CD4-positive, alpha-beta T cell treated with Interleukin-2 at 100 ng/mL for 4 hours (primary cell): ENCODE measurements around the gene OR6K2.
"Not testable (repeated sequence)": the region's sequence is repeated elsewhere in the genome, so short reads cannot be mapped to it uniquely, and the experiment has no call there.

Experiments used
- DNase-seq: peaks from one replicate; pipeline ENCODE4 v3.0.0-alpha.2; 2020; ENCODE audit warnings: low spot score

The OR6K2 gene

GRCh38 chr1:158700552-158700951, at the start of gene OR6K2:
Gene OR6K2 (minus strand): TSS chr1:158700652. CDS start chr1:158700652, 0 bp downstream.
- DNase-seq: no peak

GRCh38 chr1:158735848-158736247, 35.4 kb upstream of the OR6K2 start:
- DNase-seq: no peak

- DNase-seq: no peak
Observed at GRCh38 chr1:158732524-158732923, 32.1 kb upstream of the OR6K2 start.

- DNase-seq: no peak
Observed at GRCh38 chr1:158731707-158732106, 31.3 kb upstream of the OR6K2 start.

GRCh38 chr1:158730453-158730852, 30.0 kb upstream of the OR6K2 start:
- DNase-seq: no peak

- no peak for DNase-seq
Observed at GRCh38 chr1:158728510-158729225, 28.2 kb upstream of the OR6K2 start.

GRCh38 chr1:158724442-158724841, 24.0 kb upstream of the OR6K2 start:
- DNase-seq: no peak

- DNase-seq: no peak
Observed at GRCh38 chr1:158720620-158721019, 20.2 kb upstream of the OR6K2 start, which contains the start of gene OR6K3. Gene OR6K3 (minus strand): TSS chr1:158720720. CDS start chr1:158718115, 2,605 bp downstream.

- DNase-seq: no peak
Observed at GRCh38 chr1:158719664-158720063, 19.2 kb upstream of the OR6K2 start.

- no peak for DNase-seq
Observed at GRCh38 chr1:158717344-158717743, 16.9 kb upstream of the OR6K2 start.

GRCh38 chr1:158716335-158716734, 15.9 kb upstream of the OR6K2 start:
- DNase-seq: no peak

GRCh38 chr1:158714754-158715153, 14.3 kb upstream of the OR6K2 start:
- no peak for DNase-seq

- no peak for DNase-seq
Observed at GRCh38 chr1:158711098-158711497, 10.6 kb upstream of the OR6K2 start.

GRCh38 chr1:158706096-158706495, 5.6 kb upstream of the OR6K2 start:
- DNase-seq: no peak

GRCh38 chr1:158694596-158694995, 5.9 kb downstream of the OR6K2 start:
- DNase-seq: no peak

- DNase-seq: no peak
Observed at GRCh38 chr1:158692356-158692755, 8.1 kb downstream of the OR6K2 start.

GRCh38 chr1:158691907-158692306, 8.5 kb downstream of the OR6K2 start:
- no peak for DNase-seq

- DNase-seq: not testable (repeated sequence)
Observed at GRCh38 chr1:158691149-158691548, 9.3 kb downstream of the OR6K2 start.

- DNase-seq: no peak
Observed at GRCh38 chr1:158689875-158690274, 10.6 kb downstream of the OR6K2 start.

- DNase-seq: no peak
Observed at GRCh38 chr1:158689110-158689509, 11.3 kb downstream of the OR6K2 start.

GRCh38 chr1:158688343-158688742, 12.1 kb downstream of the OR6K2 start:
- not testable (repeated sequence) for DNase-seq

- no peak for DNase-seq
Observed at GRCh38 chr1:158687037-158687436, 13.4 kb downstream of the OR6K2 start.

GRCh38 chr1:158686111-158687009, 14.1 kb downstream of the OR6K2 start, which contains the start of gene SPTA1:
Gene SPTA1 (minus strand): TSS chr1:158686715. CDS start chr1:158686517, 198 bp downstream.
- DNase-seq: no peak
